Measurements from ENCODE around the gene NUP58. TPM values are rescaled to one million over a fixed set of nuclear protein-coding genes. Genes with fewer than 3 reads are reported as not detected.

NUP58 gene
- total and polyA plus RNA-seq, 9 of the 15 experiments (the other 6 are each of a cell fraction or from before 2014, with no cell fraction given): 12.5 to 98.0 (median 42.6) TPM

DNA sequence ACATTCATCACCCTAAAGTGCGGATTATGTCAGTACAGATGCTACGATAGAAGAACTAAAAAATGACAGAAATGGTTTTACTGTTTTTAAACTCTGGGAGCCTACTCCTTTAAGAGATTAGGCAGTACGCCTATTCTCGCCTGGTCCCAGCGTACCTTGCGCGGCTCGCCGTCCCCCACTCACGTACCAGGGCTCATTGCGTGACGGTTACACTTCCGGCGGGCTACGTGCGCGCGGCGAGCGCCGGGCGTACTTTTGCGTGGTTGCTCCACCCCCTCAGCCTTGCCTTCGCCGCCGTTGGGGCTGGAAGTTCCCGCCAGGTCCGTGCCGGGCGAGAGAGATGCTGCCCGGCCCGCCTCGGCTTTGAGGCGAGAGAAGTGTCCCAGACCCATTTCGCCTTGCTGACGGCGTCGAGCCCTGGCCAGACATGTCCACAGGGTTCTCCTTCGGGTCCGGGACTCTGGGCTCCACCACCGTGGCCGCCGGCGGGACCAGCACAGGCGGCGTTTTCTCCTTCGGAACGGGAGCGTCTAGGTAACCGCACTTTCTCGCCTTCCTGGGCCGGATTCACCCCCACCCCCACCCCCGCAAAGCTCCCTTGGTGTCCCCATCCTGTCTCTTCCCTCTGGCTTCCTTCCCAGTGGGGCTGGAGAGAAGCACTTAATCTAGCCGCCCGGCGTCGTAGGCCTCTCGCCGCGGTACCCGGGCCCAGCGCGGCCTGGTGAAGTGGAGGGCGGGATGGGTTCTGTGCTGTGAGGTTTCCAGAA is at the start of gene NUP58 (continued):
- TF ChIP-seq, protein P1, sequence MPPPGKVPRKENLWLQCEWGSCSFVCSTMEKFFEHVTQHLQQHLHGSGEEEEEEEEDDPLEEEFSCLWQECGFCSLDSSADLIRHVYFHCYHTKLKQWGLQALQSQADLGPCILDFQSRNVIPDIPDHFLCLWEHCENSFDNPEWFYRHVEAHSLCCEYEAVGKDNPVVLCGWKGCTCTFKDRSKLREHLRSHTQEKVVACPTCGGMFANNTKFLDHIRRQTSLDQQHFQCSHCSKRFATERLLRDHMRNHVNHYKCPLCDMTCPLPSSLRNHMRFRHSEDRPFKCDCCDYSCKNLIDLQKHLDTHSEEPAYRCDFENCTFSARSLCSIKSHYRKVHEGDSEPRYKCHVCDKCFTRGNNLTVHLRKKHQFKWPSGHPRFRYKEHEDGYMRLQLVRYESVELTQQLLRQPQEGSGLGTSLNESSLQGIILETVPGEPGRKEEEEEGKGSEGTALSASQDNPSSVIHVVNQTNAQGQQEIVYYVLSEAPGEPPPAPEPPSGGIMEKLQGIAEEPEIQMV (tag; conservative IDR thresholded peaks at IDR 0.05; ENCODE audit: low read depth): peak; percentile 97
- TF ChIP-seq ELF1 (tag; IDR thresholded peaks at IDR 0.05) (0 out of 2 replicates have a peak, but pooled peaks have one; percentile 56), LARP7 (IDR thresholded peaks at IDR 0.05) (no peak), ZNF316 (IDR thresholded peaks at IDR 0.05) (no peak), EGR1 (conservative IDR thresholded peaks at IDR 0.05) (peak; percentile 80), TCF7 (IDR thresholded peaks at IDR 0.05; ENCODE audit: borderline replicate concordance) (no peak), PRMT5 (CRISPR knock-in tag; IDR thresholded peaks at IDR 0.05) (no peak), OTX1 (CRISPR knock-in tag; IDR thresholded peaks at IDR 0.05) (no peak), ZFX (CRISPR knock-in tag; IDR thresholded peaks at IDR 0.05) (peak; percentile 73), KDM5B (IDR thresholded peaks at IDR 0.05; ENCODE audit: insufficient replicate concordance, low read depth, low read length) (peak; percentile 68), KAT2B (IDR thresholded peaks at IDR 0.05; ENCODE audit: low read depth, low read length) (no peak), ZNF263 (CRISPR knock-in tag; IDR thresholded peaks at IDR 0.05; ENCODE audit: borderline replicate concordance) (no peak), HCFC1 (IDR thresholded peaks at IDR 0.05; ENCODE audit: low read depth, low read length) (peak; percentile 52), PHTF2 (CRISPR knock-in tag; IDR thresholded peaks at IDR 0.05) (no peak), KAT8 (IDR thresholded peaks at IDR 0.05; ENCODE audit: low read depth) (no peak)
- TF ChIP-seq, protein P2, sequence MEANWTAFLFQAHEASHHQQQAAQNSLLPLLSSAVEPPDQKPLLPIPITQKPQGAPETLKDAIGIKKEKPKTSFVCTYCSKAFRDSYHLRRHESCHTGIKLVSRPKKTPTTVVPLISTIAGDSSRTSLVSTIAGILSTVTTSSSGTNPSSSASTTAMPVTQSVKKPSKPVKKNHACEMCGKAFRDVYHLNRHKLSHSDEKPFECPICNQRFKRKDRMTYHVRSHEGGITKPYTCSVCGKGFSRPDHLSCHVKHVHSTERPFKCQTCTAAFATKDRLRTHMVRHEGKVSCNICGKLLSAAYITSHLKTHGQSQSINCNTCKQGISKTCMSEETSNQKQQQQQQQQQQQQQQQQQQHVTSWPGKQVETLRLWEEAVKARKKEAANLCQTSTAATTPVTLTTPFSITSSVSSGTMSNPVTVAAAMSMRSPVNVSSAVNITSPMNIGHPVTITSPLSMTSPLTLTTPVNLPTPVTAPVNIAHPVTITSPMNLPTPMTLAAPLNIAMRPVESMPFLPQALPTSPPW (CRISPR knock-in tag; IDR thresholded peaks at IDR 0.05): no peak; the same call in 1 of the 2 replicates
- TF ChIP-seq, protein P3, sequence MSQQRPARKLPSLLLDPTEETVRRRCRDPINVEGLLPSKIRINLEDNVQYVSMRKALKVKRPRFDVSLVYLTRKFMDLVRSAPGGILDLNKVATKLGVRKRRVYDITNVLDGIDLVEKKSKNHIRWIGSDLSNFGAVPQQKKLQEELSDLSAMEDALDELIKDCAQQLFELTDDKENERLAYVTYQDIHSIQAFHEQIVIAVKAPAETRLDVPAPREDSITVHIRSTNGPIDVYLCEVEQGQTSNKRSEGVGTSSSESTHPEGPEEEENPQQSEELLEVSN (IDR thresholded peaks at IDR 0.05; ENCODE audit: borderline replicate concordance in 1 of 2, extremely low read depth in 1 of 2, insufficient read depth in 1 of 2, insufficient read length in 1 of 2, low read depth in 1 of 2, low read length in 1 of 2, poor library complexity in 1 of 2, severe bottlenecking in 1 of 2): peak; percentile 85 to 93
- TF ChIP-seq, protein P4, sequence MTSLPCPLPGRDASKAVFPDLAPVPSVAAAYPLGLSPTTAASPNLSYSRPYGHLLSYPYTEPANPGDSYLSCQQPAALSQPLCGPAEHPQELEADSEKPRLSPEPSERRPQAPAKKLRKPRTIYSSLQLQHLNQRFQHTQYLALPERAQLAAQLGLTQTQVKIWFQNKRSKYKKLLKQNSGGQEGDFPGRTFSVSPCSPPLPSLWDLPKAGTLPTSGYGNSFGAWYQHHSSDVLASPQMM (CRISPR knock-in tag; IDR thresholded peaks at IDR 0.05): no peak
- TF ChIP-seq, protein P5, sequence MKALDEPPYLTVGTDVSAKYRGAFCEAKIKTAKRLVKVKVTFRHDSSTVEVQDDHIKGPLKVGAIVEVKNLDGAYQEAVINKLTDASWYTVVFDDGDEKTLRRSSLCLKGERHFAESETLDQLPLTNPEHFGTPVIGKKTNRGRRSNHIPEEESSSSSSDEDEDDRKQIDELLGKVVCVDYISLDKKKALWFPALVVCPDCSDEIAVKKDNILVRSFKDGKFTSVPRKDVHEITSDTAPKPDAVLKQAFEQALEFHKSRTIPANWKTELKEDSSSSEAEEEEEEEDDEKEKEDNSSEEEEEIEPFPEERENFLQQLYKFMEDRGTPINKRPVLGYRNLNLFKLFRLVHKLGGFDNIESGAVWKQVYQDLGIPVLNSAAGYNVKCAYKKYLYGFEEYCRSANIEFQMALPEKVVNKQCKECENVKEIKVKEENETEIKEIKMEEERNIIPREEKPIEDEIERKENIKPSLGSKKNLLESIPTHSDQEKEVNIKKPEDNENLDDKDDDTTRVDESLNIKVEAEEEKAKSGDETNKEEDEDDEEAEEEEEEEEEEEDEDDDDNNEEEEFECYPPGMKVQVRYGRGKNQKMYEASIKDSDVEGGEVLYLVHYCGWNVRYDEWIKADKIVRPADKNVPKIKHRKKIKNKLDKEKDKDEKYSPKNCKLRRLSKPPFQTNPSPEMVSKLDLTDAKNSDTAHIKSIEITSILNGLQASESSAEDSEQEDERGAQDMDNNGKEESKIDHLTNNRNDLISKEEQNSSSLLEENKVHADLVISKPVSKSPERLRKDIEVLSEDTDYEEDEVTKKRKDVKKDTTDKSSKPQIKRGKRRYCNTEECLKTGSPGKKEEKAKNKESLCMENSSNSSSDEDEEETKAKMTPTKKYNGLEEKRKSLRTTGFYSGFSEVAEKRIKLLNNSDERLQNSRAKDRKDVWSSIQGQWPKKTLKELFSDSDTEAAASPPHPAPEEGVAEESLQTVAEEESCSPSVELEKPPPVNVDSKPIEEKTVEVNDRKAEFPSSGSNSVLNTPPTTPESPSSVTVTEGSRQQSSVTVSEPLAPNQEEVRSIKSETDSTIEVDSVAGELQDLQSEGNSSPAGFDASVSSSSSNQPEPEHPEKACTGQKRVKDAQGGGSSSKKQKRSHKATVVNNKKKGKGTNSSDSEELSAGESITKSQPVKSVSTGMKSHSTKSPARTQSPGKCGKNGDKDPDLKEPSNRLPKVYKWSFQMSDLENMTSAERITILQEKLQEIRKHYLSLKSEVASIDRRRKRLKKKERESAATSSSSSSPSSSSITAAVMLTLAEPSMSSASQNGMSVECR (CRISPR knock-in tag; IDR thresholded peaks at IDR 0.05): no peak
